ENCODE measurements around the gene CHAT. TPM values are rescaled to one million over a fixed set of nuclear protein-coding genes. Genes with fewer than 3 reads are reported as not detected.
A peak's percentile ranks its signal among the peaks of the same experiment; 100 is the strongest.

CHAT gene
- not detected in 2 replicates for total RNA-seq

DNA sequence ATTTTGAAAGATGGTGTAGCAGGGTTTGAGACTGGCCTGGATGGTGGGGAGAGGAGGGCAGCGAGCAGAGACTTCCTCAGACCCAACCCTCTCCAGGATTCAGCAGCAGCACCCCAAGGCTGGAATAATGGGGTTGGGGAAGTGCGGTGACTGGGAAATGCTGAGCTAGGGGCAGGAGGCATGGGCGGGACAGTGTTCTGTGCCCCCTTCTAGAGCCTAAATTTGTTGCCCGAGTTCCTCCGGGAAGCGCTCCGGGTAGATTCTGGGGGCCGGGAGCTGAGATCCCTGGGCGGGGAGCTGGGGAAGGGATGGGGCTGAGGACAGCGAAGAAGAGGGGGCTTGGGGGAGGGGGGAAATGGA lies at the start of gene CHAT:
Gene CHAT, plus strand, starts transcription at position 156 of the 360 bp plus-strand sequence. Its CDS starts 153 bp downstream, at position 309.
- DNase-seq (ENCODE audit: low read depth in 2 of 2) = no peak

DNA sequence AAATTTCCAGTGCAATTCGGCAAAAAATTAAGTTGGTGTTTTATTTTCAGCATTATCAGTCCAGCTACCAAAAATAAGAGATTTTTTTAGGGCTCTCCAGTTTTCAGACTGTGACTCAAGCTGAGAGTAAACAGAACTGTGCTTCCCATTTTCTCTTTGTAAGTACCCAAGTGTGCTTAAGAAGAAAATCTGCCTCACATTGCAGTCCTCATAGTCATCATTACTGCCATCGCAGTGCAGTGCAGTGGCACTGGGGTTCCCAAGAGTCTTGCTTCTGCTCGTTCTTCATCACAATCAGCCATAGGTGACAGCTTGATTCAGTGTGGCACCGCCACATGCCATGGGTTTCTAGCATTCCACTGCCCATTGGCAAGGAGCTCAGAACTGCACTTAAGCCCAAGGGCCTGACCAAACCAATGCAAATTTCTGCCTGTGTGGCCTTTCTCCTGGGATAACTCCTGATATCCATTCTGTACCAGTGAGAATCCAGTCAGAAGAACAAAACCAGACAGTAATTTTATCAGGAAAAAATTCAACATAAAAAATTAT lies 49.3 kb upstream of the CHAT start:
- no peak for DNase-seq (ENCODE audit: low read depth in 2 of 2)

DNA sequence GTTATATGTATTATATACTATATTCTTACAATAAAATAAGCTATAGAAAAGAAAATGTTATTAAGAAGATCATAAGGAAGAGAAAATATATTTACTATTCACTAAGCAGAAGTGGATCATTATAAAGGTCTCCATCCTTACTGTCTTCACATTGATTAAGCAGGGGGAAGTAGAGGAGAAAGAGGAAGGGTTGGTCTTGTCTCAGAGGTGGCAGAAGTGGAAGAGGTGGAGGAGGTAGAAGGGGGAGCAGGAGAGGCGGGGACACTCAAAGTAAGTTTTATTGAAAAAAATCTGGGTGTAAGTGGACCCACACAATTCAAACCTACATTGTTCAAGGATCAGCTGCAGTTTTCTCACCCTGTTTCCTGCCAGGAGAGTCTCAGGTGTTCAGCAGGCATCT lies 46.0 kb upstream of the CHAT start:
- DNase-seq (ENCODE audit: low read depth in 2 of 2) = no peak

DNA sequence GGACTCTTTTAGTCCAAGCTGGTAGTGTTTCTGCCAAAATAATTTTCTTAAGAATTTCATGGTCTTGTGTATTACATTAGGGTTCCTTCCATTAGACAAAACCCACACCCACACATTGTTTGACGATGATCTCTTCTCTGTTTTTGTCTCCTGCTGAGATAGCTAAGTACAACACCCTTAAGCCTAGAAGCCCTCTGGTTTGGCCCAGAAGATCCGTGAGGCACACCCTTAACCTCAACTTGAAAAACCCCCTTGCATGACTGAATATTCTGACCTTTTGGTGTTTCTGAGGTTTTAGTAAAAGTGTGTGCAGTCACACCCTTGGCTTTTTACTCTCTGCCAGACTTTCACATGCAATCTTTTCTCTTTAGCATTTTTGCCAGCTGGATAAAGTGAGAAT lies 45.6 kb upstream of the CHAT start:
- no peak for DNase-seq (ENCODE audit: low read depth in 2 of 2)

DNA sequence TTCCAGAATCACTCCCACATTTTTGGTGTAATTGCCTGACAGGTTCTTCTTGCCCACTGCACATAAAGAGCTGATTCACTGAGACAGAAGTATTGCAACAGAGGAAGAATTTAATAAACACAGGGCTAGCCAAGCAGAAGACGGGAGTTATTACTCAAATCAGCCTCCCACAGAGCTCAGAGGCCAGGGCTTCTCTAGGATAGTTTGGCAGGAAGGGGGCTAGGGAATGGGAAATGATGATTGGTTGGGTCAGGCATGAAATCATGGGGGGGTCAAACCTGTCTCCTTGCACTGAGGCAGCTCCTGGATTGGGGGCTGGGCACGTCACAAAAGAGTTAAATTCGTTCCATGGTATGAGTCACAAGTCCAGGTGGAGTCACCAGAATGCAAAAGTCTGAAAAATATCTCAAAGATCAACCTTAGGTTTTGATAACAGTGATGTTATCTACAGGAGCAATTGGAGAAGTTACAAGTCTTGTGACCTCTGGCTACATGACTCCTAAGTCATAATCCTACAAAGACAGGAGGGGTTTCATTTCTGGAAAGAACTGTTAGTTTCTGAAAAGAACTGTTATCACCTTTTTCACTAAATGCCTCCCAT lies 44.7 kb upstream of the CHAT start:
- DNase-seq (ENCODE audit: low read depth in 2 of 2) = no peak

DNA sequence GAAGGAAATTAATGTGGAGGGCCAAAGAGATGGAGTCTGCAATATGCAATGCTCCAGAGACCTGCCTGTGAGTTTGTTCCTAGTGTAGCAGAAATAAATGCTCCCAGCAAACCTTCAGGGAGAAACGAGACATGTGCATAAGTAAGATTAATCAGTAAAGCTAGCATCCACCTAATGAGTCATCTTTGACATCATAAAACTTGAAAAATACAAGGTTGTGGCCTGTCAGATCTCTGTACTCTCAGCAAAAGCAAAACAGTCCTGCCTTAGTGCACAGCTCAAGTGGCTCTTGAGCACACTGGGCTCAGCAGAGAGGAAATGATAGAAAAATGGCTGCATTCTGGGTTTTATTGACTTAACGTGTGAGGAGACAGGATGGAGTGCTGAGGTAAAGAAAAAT lies 42.4 kb upstream of the CHAT start:
- no peak for DNase-seq (ENCODE audit: low read depth in 2 of 2)

DNA sequence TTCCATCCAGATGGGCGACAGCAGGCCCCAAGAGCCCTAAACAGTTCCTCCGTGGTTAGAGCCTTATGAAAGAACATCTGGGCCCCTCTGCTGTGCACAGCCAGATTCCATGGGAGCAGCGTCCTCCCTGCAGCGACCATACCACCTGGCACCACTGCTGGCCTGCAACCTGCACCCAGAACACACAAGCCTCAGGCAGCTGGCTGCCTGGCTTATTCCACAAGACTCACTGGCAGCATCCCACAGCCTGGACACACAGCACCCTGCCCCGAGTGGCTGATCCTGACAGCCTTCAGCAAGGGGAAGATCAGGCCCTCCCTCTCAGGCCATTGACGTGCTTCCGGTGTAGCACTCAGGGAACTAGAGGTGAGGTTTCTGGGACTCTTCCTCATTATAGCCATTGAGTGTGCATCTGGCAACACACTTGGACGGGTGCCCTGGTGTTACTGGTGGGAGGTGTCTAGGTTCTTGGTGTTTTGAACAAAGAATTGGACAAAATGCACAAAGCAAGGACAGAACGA lies 41.2 kb upstream of the CHAT start:
- no peak for DNase-seq (ENCODE audit: low read depth in 2 of 2)

DNA sequence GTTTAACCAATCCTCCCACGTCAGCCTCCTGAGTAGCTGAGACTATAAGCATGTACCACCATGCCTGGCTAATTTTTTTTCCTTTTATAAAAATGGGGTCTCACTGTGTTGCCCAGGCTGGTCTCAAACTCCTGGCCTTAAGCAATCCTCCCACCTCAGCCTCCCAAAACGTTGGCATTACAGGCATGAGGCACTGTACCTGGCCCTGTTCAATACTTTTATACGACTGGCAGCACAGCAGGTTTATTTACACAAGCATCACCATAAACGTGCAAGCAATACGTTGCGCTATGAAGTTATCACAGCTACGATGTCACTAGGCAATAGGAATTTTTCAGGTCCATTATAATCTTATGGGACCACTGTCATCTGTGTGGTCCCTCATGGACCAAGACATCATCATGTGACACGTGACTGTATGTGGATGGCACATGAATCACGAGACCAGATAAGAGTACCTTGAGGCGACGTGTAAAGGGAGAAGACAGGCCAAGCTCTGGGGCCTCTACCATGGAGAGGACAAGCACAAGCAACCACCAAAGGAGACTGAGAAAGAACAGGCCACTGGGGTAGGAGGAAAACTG lies 38.3 kb upstream of the CHAT start:
- DNase-seq (ENCODE audit: low read depth in 2 of 2) = no peak

DNA sequence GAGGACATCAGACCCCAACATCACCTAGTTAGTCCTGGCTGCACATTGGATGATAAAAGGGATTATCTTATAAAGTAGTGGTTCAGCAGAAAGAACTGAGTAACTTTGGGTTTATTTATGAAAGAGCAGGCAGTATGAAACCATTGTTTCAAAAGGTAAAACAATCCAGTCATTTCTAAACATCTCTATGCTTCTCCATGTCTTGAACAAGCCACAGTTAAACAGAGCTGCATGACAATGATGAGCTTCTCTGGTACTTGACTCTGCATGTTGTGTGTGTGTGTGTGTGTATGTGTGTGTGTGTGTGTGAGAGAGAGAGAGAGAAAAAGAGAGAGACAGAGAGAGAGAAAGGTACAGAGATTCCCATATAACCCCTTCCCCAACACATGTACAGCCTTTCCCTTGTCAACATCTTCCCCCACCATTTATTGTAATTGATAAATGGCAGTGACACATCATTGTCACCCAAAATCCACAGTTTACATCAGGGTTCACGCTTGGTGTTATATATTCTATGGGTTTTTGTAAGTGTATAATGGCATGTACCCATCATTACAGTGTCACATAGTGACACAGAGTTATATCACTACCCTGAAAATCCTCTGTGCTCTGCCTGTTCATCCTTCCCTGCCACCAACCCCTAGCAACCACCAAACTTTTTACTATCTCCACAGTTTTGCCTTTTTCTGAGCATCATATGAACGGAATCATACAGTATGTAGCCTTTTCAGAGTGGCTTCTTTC lies 36.5 kb upstream of the CHAT start:
- DNase-seq (ENCODE audit: low read depth in 2 of 2) = no peak

DNA sequence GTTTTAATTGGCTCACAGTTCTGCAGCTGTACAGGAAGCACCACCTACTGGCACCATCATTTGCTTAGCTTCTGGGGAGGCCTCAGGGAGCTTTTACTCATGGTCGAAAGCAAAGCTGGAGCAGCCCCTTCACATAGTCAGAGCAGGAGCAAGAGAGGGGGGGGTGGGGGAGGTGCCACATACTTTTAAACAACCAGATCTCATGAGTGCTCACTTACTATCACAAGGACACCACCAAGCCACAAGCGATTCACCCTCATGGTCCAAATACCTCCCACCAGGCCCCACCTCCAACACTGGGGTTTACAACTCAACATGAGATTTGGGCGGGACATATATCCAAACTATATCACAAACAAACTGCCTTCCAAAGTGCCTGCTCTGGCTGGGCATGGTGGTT lies 35.4 kb upstream of the CHAT start:
- DNase-seq (ENCODE audit: low read depth in 2 of 2) = no peak

DNA sequence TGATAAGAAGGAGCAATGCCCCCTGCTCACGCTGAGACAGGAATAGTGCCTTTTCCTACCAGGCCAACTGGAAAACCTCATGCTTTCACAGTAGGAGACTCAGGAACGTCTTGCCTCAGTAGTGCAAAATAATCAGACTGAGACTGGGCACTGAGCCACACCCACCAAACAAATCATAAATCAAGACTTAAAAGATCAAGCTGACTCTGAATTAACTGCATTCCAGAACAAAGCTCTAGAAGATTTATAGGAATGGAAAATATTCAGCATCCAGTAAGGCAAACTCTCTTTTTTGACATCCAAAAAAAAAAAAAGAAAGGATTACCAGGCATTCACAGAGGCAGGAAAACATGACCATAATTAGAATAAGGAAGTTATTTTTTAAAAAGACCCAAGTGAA lies 34.2 kb upstream of the CHAT start:
- no peak for DNase-seq (ENCODE audit: low read depth in 2 of 2)

DNA sequence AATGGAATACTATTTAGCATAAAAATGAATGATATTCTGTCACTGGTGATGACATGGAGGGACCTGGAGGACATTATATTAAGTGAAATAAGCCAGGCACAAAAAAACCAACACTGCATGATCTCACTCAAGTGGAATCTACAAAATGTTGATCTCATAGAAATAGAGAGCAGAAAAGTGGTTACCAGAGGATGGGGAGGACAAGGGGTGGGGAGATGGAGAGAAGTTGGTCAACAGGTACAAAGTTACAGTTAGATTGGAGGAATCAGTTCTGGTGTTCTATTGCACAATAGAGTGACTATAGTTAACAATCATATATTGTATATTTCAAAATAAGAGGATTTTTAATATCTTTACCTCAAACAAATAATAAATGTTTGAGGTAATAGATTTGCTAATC lies 28.4 kb upstream of the CHAT start:
- no peak for DNase-seq (ENCODE audit: low read depth in 2 of 2)

DNA sequence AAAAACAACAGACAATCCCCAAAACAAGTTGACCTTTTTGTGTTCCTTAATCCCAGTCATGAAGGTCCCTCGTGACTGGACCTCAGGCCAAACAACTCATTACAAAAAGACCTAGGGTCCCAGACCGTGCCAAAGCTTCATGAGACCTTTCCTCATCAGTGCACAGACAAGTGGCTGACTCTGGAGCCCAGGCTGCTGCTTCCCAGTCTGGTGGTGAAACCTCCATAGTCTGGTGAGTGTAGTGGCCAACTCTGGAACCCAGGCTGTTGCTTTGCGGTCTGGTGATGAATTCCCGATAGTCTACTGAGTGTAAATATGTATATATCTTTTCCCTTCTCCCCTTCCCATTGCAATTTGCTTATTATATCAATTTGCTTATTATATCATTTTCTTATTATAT lies 25.9 kb upstream of the CHAT start:
- DNase-seq (ENCODE audit: low read depth in 2 of 2) = no peak

DNA sequence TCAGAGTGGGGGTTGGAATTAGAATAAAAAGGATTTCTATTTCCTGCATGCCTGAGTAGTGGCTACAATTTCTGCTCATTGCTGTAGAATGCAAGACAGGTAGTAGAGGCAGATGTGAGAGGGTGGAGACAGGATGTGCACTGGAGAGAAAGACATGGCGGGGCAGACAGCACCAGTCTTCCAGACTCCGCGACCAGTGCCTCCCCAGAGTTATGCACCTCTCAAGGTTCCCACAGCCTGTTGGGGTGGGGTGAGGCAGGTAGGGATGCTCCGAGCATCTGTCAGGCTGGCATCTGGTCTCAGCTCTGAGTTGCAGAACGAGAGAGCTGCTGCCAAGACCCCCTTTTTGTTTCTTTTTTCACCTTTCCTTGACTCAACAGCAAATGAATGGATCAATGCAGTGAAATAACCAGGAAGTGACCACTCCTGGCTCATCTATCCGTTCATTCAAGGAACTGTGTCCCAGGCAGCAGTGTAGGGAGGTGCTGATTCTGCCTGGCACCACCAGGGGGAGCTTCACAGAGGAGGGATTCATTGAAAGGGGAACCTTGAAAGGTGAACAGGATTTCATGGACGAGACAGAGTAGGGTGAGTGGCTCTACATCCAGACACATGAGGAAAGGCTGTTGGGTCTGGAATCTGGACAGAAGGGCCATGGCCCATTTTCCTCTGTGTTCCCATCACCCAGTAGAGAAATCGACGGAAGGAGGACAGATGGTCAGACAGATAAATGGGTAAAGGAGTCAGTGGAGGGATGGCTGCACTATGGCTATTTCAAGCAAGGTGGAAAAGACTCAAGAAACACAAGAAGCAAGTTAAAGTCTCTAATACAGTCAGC lies 20.9 kb upstream of the CHAT start:
- peak; percentile 59 to 65 for DNase-seq (ENCODE audit: low read depth in 2 of 2)

DNA sequence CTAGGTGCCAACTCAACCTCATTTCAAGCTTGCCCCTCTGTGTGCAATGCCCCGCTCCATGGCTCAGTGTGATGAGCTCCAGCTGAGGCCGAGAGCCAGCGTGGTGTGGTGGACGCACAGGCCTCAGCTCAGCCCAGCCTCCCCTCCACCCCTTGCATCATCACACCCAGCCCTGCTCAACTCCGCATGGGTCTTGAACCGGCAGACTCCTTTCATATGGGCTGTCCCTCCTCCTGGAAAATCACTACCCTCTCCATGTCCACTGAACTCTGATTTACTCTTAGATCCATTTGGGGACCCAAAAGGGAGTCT lies 20.3 kb upstream of the CHAT start:
- no peak for DNase-seq (ENCODE audit: low read depth in 2 of 2)

DNA sequence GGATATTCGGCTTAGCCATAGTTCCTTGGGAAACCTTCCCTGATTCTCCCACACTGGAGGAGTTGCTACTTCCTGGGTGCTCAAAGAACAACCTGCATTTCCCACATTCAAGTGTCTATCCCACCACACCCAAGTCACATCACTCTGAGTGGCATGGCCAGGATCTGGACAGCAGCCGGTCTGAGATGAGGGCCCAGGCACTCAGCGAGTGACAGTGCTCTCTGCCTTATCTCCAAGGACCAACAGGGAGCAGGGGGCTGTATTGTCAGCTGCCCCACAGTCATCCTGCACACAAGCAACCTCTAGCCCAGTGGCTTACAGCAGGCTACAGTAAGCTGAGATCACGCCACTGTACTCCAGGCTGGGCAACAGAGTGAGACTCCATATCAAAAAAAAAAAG lies 19.8 kb upstream of the CHAT start:
- DNase-seq (ENCODE audit: low read depth in 2 of 2) = no peak

DNA sequence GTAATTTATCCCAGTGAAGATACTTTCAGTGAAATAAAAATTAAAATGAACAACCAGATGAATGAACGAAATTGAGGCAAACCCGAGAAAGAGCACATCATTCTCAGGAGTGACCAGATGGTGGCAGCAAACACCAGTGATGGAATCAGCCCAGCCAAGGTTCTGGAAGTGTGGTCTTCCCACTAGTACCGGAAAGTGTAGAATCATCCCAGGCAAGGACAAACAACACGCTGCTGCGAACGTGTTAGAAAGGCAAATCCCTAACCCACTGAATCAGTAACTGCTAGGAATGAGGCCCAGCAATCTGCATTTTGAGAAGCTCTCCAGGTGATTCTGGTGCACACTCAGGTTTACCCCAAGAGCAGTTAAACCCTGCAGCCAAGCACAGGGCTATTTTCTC lies 19.2 kb upstream of the CHAT start:
- DNase-seq (ENCODE audit: low read depth in 2 of 2) = peak; percentile 78 to 80

DNA sequence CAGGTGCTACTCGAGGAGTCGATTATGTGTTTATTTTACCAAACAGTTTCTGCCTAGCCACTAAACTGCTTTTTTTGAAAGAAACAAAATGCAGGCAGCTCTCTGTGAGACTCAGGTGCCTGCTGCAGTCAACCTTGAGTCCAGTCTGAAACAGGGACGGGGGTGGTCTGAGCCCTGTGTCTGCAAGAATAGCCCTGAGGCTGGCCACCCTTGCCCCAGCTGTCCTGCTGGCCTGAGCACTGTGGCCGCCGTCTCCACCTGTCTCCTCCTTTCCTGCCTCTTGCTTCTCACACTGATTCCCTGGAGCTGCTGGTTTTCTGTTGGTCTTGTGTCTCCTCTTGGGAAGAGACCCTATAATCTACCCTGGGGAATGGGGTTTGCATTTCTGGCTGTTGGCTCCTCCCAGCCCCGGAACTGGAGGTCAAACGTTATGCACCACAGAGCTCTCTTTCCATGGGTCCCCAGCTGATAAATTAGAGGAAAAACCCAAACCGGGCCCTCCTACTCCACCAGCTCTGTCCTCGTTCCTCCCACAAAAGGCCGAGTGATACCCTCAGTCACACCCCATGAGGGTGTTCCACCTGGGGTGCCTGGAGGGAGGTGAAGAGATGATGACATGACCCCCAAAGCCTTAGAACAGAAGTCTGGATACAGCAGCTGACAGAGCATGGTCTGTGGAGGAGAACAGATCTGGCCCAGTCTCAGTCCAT lies 18.7 kb upstream of the CHAT start:
- no peak for DNase-seq (ENCODE audit: low read depth in 2 of 2)

DNA sequence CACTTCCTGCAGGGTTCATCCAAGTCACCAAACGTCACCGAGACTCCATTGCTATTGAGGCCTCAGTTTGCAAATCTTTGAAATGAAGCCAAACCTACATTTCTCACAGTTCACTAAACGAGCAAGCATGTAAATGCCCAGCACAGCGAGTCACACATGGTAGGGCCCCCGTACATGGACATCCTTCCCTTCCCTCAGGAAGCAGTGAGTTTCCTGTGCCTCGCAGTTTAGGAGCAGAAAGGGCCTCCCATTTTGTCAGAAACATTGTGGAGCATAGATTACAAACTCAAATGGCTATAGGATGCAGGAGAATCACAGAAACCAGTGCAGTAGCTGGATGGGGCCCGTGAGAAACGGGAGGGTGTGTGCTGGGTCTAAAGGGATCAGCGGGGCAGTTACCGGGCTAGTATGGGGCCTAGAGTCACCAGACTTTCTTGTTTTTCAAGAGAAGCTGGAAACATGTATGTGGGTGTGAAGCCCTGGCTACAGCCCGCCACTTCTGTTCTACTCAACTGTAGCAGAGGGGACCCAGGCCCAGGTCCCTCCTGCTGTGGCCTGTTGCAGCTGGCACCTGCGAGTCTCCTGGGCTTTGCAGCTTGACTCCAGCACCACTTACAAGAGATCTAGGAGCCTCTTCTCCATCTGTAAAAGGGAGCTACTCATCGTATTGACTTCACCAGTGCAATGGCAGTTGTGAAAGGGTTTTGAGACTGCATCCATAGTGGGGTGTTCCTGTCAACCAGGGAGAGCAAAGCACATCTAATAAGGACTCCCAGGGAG lies 17.9 kb upstream of the CHAT start:
- peak in 1 of 2 donors; percentile 28 for DNase-seq (ENCODE audit: low read depth in 2 of 2)

DNA sequence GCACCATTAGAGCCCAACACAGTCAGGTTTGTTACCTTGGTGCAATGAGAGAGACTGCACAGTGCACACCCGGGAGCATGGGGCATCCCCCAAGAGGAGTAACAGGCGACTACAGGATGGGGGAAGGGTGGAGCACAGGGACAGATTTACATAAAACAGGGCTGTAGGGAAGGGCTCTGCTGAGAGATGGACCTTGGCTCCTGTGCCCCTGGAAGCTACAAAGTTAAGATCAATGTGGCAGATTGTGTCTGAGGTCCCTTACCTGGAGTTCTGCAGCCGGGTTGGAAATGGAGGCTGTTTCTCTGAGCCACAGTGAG lies 17.4 kb upstream of the CHAT start:
- no peak for DNase-seq (ENCODE audit: low read depth in 2 of 2)

DNA sequence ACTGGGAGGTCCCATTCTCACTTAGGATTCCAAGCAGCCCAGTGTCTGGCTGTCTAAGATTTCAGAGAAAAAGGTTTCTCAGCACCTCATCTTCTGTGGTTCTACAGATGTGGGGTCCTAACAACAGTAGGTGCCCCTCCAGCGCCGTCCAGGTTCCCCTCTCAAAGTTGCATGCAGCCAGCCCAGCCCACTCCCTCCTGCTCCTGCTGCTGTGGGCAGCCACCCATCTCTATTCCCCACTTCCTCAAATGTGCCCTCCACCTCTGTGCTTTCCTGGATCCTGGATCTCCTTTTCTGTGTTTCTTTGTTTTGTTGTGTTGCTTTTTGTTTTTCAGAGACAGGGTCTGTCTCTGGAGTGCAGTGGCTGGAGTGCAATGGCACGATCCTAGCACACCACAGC lies 17.0 kb upstream of the CHAT start:
- DNase-seq (ENCODE audit: low read depth in 2 of 2) = no peak
